Measurements from ENCODE around the gene SERPINA1. TPM values are rescaled to one million over a fixed set of nuclear protein-coding genes. Genes with fewer than 3 reads are reported as not detected.

The SERPINA1 gene
- total RNA-seq, 1 donor from 2014 or later: not detected

GRCh38 chr14:94395282-94395887 lies 7.0 kb upstream of the SERPINA1 start:
- DNase-seq (ENCODE audit: low spot score): no peak
- Mint-ChIP-seq H3K4me1 (ENCODE audit: low read depth) (peaks cover 46% of the 10 kb centered on the region), H3K9me3 (no peaks in the 10 kb centered on the region), H3K4me3 (no peak overlapping the region), H3K36me3 (ENCODE audit: low read depth) (peaks cover 3% of the 10 kb centered on the region), H3K27ac (peak overlapping the region; percentile 88), H3K27me3 (ENCODE audit: insufficient read depth) (peaks cover 24% of the 10 kb centered on the region)
- intact Hi-C loops (cut with micrococcal nuclease): loop anchor here (10.0 kb wide), 1 partner anchor 221 kb away; the partner anchor contains the start of gene PPP4R4

- no peak overlapping the region for H3K4me3 Mint-ChIP-seq
- H3K36me3 Mint-ChIP-seq (ENCODE audit: low read depth): peaks cover 3% of the 10 kb centered on the region
- H3K27me3 Mint-ChIP-seq (ENCODE audit: insufficient read depth): peaks cover 21% of the 10 kb centered on the region
- no peak for DNase-seq (ENCODE audit: low spot score)
- intact Hi-C loops (cut with micrococcal nuclease): loop anchor here (5.0 to 10.0 kb wide), 3 partner anchors 220 to 1128 kb away; partner anchors contain the start of genes DDX24, IFI27L1 and PPP4R4
- no peaks in the 10 kb centered on the region for H3K9me3 Mint-ChIP-seq
- H3K4me1 Mint-ChIP-seq (ENCODE audit: low read depth): peaks cover 46% of the 10 kb centered on the region
- H3K27ac Mint-ChIP-seq: peak overlapping the region; percentile 88
These were observed 6.3 kb upstream of the SERPINA1 start for GRCh38 chr14:94394581-94395207.

GRCh38 chr14:94394025-94394493 lies 5.7 kb upstream of the SERPINA1 start:
- no peaks in the 10 kb centered on the region for H3K9me3 Mint-ChIP-seq
- H3K4me1 Mint-ChIP-seq (ENCODE audit: low read depth): peaks cover 46% of the 10 kb centered on the region
- peak overlapping the region; percentile 33 for H3K4me3 Mint-ChIP-seq
- intact Hi-C loops (cut with micrococcal nuclease): loop anchor here (5.0 to 10.0 kb wide), 3 partner anchors 219 to 1128 kb away; partner anchors contain the start of genes DDX24, IFI27L1 and PPP4R4
- no peak for DNase-seq (ENCODE audit: low spot score)
- peaks cover 3% of the 10 kb centered on the region for H3K36me3 Mint-ChIP-seq (ENCODE audit: low read depth)
- peak overlapping the region; percentile 88 for H3K27ac Mint-ChIP-seq
- peaks cover 21% of the 10 kb centered on the region for H3K27me3 Mint-ChIP-seq (ENCODE audit: insufficient read depth)

- H3K27ac Mint-ChIP-seq: peak overlapping the region; percentile 88
- intact Hi-C loops (cut with micrococcal nuclease): loop anchor here (5.0 to 10.0 kb wide), 3 partner anchors 219 to 1129 kb away; partner anchors contain the start of genes DDX24, IFI27L1 and PPP4R4
- no peaks in the 10 kb centered on the region for H3K9me3 Mint-ChIP-seq
- no peak overlapping the region for H3K4me3 Mint-ChIP-seq
- no peak for DNase-seq (ENCODE audit: low spot score)
- peaks cover 3% of the 10 kb centered on the region for H3K36me3 Mint-ChIP-seq (ENCODE audit: low read depth)
- peaks cover 20% of the 10 kb centered on the region for H3K27me3 Mint-ChIP-seq (ENCODE audit: insufficient read depth)
- peaks cover 46% of the 10 kb centered on the region for H3K4me1 Mint-ChIP-seq (ENCODE audit: low read depth)
These were observed 5.1 kb upstream of the SERPINA1 start for GRCh38 chr14:94393474-94393873.

GRCh38 chr14:94392510-94392935 lies 4.1 kb upstream of the SERPINA1 start:
- Mint-ChIP-seq H3K27ac (peak overlapping the region; percentile 18), H3K36me3 (ENCODE audit: low read depth) (peaks cover 3% of the 10 kb centered on the region), H3K4me1 (ENCODE audit: low read depth) (peaks cover 46% of the 10 kb centered on the region), H3K27me3 (ENCODE audit: insufficient read depth) (peaks cover 11% of the 10 kb centered on the region), H3K4me3 (no peak overlapping the region), H3K9me3 (no peaks in the 10 kb centered on the region)
- intact Hi-C loops (cut with micrococcal nuclease): loop anchor here (1.0 to 10.0 kb wide), 4 partner anchors 46 to 1130 kb away; partner anchors contain the start of genes DDX24, IFI27L1 and PPP4R4
- peak; percentile 42 for DNase-seq (ENCODE audit: low spot score)

GRCh38 chr14:94391281-94391975 lies 3.0 kb upstream of the SERPINA1 start:
- H3K9me3 Mint-ChIP-seq: no peaks in the 10 kb centered on the region
- peaks cover 5% of the 10 kb centered on the region for H3K27me3 Mint-ChIP-seq (ENCODE audit: insufficient read depth)
- no peak for DNase-seq (ENCODE audit: low spot score)
- H3K36me3 Mint-ChIP-seq (ENCODE audit: low read depth): peaks cover 3% of the 10 kb centered on the region
- no peak overlapping the region for H3K27ac Mint-ChIP-seq
- peak overlapping the region; percentile 24 for H3K4me3 Mint-ChIP-seq
- H3K4me1 Mint-ChIP-seq (ENCODE audit: low read depth): peaks cover 46% of the 10 kb centered on the region
- intact Hi-C loops (cut with micrococcal nuclease): loop anchor here (5.0 to 10.0 kb wide), 3 partner anchors 217 to 1131 kb away; partner anchors contain the start of genes DDX24, IFI27L1 and PPP4R4

- H3K9me3 Mint-ChIP-seq: no peaks in the 10 kb centered on the region
- H3K36me3 Mint-ChIP-seq (ENCODE audit: low read depth): peaks cover 3% of the 10 kb centered on the region
- no peaks in the 10 kb centered on the region for H3K27me3 Mint-ChIP-seq (ENCODE audit: insufficient read depth)
- no peak for DNase-seq (ENCODE audit: low spot score)
- peaks cover 46% of the 10 kb centered on the region for H3K4me1 Mint-ChIP-seq (ENCODE audit: low read depth)
- intact Hi-C loops (cut with micrococcal nuclease): loop anchor here (5.0 to 10.0 kb wide), 3 partner anchors 216 to 1132 kb away; partner anchors contain the start of genes DDX24, IFI27L1 and PPP4R4
- H3K4me3 Mint-ChIP-seq: no peak overlapping the region
- H3K27ac Mint-ChIP-seq: peak overlapping the region; percentile 10
These were observed 2.1 kb upstream of the SERPINA1 start for GRCh38 chr14:94390372-94391086.

GRCh38 chr14:94389731-94390371 lies 1.4 kb upstream of the SERPINA1 start:
- intact Hi-C loops (cut with micrococcal nuclease): loop anchor here (5.0 to 10.0 kb wide), 3 partner anchors 215 to 1132 kb away; partner anchors contain the start of genes DDX24, IFI27L1 and PPP4R4
- no peak for DNase-seq (ENCODE audit: low spot score)
- Mint-ChIP-seq H3K27me3 (ENCODE audit: insufficient read depth) (no peaks in the 10 kb centered on the region), H3K4me1 (ENCODE audit: low read depth) (peaks cover 41% of the 10 kb centered on the region), H3K4me3 (no peak overlapping the region), H3K9me3 (no peaks in the 10 kb centered on the region), H3K27ac (no peak overlapping the region), H3K36me3 (ENCODE audit: low read depth) (peaks cover 3% of the 10 kb centered on the region)

GRCh38 chr14:94389104-94389469 lies 685 bp upstream of the SERPINA1 start:
- DNase-seq (ENCODE audit: low spot score): no peak
- Mint-ChIP-seq H3K27ac (no peak overlapping the region), H3K4me1 (ENCODE audit: low read depth) (peaks cover 33% of the 10 kb centered on the region), H3K27me3 (ENCODE audit: insufficient read depth) (no peaks in the 10 kb centered on the region), H3K9me3 (no peaks in the 10 kb centered on the region), H3K36me3 (ENCODE audit: low read depth) (peaks cover 2% of the 10 kb centered on the region), H3K4me3 (no peak overlapping the region)
- intact Hi-C loops (cut with micrococcal nuclease): no loop called here

- intact Hi-C loops (cut with micrococcal nuclease): no loop called here
- H3K27ac Mint-ChIP-seq: no peak overlapping the region
- H3K9me3 Mint-ChIP-seq: no peaks in the 10 kb centered on the region
- H3K4me3 Mint-ChIP-seq: no peak overlapping the region
- peaks cover 22% of the 10 kb centered on the region for H3K4me1 Mint-ChIP-seq (ENCODE audit: low read depth)
- no peak for DNase-seq (ENCODE audit: low spot score)
- no peaks in the 10 kb centered on the region for H3K27me3 Mint-ChIP-seq (ENCODE audit: insufficient read depth)
- no peaks in the 10 kb centered on the region for H3K36me3 Mint-ChIP-seq (ENCODE audit: low read depth)
These were observed 397 bp downstream of the SERPINA1 start for GRCh38 chr14:94388027-94388383.

GRCh38 chr14:94387051-94388026 lies 1.1 kb downstream of the SERPINA1 start:
- Mint-ChIP-seq H3K4me1 (ENCODE audit: low read depth) (peaks cover 16% of the 10 kb centered on the region), H3K36me3 (ENCODE audit: low read depth) (no peaks in the 10 kb centered on the region), H3K9me3 (no peaks in the 10 kb centered on the region), H3K4me3 (no peak overlapping the region), H3K27me3 (ENCODE audit: insufficient read depth) (no peaks in the 10 kb centered on the region), H3K27ac (no peak overlapping the region)
- no peak for DNase-seq (ENCODE audit: low spot score)
- intact Hi-C loops (cut with micrococcal nuclease): no loop called here

All from activated T-helper 1 cell treated with anti-CD3 and anti-CD28 coated beads, Interleukin-12 subunit alpha, Interleukin-12 subunit beta, Interleukin-2, Interleukin-4 antibody, amounts not matched to agents 30 ng/mL and 10 ng/mL and 1 ng/mL, durations not matched to agents 14 hours and 24 hours and 36 hours (primary cell).